Nucleus accumbens (tissue), 56 donors: ENCODE data around the gene CNGB1.

ENCODE experiments used
- DNase-seq, 56 donors: peaks; one replicate each; lab custom pipeline; 2025; lab: John Stamatoyannopoulos, UW

Gene CNGB1

DNA sequence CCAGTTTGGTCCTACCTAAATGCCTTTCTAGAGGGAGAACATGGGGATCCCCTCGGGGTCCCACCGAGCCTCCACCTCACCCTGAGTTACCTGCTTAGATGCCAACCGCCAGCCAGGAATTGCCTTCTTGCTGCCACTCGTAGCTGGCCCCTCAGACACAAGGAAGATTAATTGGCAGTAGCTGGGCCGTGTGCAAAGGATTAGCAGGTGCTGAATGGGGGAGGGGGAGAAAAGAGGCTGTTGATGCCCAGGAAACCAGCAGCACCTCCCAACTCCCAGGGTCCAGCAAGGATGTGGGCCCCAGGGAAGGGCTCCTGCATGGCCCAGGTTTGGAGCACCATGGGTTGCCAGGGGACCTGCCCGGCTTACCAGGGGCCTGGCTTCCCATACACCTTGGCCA, at the start of gene CNGB1:
CNGB1 (minus strand) TSS at position 159 of the 400 bp plus-strand sequence. CDS start 3,842 bp downstream, outside the sequence.
- no peak for DNase-seq

DNA sequence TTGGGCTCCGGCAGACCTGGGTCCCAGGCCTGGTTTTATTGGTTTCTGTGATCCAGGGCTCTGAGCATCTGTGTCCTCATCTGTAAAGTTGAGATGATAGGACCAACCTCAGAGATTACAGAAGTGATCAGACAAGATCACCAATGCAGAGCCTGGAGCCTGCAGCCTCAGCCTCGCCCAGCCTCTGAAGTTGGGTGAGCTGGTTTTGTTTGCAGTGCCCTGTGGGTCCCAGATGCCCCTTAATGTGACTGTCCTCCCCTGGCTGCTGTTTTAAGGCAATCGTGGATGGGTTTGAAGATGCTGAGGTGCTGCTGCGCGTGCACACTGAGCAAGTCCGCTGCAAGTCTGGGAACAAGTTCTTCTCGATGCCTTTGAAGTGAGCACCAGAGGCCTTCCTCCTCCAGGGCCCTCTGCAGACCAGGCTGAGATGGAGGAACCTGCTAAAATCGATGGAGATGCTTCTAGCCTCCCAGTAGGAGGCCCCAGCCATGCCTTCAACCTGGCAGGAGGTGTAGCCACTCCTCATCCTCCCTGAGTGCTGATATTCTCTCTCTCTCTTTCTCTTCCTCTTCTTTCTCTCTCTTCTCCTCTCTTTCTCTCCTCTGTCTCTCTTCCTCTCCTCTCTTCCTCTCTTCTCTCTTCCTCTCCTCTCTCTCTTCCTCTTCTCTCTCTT, 49.1 kb upstream of the CNGB1 start:
- no peak for DNase-seq

DNA sequence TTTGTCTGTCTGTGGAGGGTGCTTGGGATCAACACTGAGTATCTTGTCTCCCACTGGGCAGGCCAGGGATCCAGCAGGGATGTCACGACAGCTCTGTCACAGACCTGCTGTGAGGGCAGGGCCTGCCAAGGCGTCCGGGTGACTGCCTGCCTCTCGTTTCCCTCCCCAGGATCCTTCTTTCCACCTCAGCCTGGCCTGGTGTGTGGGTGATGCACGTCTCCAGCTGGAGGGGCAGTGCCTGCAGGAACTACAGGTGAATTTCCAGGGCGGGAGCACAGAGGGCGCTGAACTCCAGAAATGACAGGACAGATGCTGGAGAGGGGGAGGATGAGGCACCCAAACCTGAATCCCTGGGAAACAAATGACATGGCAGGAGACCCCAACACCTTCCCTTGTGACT, 47.9 kb upstream of the CNGB1 start:
- DNase-seq = no peak

DNA sequence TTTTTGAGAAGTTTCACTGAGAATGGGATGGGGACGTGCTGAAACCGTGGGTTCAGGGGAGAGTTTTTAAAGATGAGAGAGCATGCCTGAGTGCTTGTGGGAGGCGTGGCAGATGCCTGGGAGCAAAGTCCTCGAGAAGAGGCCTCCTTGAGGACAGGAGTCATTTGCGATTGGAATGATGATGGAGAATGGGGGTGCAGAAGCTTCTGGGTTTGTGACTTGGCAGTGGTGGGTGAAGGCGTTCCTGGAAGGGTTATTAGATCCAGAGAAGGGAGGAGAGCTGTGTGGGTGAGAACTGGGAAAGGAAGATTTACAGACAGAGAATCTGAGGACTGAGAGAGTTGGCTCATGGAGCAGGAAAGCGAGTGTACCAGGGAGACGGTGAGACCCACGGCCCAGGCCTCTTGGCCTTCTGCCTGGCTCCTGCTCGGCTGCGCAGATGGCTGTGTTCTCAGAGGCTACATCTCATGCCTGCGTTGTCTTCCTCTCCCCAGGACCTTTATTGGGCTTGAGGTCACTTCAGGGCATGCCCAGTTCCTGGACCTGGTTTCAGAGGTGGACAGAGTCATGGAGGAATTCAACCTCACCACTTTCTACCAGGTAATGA, 46.0 kb upstream of the CNGB1 start:
- DNase-seq = peak in 1 of 56 donors; percentile 14

DNA sequence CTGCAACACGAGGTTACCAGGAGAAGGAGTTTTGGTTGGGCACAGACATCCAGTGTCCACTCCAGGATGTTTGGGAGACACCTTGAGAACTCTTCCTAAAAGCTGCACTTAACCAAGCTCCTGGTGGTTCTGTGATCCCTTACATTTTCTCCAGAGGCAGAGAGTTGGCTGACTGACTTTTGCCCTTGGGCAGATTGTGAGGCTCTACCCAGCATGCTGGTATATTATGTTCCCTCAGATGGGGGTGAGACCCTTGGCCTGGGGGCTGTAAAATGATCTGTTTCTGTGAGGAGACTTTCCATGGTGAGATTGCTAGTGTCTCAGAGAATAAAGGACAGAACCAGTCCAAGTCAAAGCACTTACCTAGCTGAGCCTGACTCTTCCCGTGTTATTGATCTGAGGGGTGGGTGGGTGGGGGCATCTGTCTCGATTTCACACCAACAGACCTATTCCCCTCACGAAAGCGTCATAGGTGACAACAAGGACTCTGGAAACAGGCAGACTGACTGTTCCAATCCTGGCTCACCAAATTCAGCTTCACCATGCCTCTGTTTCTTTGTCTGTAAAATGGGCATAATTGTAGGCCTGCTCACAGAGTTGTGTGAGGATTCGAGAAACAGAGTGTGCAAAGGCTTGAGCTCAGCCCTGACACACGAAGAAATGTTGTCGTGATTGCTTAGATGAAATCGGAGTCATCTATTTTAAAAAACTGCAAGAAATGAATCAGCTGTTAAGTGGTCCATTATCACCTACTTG, 42.5 kb upstream of the CNGB1 start:
- no peak for DNase-seq

DNA sequence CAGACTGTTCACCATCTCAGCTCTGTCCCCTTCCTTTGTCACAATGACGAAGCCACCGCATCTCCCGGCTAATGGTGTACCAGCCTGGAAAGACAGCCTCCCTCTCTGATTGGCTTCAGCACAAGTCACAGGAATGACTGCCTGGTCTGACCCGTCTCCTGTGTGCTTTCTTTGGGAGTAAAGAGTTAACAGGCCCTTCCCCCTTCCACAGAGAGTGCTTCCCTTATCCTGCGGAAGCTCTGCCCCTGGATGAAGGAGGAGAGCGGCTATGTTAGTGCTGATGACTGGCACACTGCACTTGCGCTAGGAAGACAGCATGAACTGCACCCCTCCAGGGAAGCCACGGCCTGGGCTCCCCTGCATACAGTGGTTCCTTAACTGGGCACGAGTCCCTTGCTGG, 41.6 kb upstream of the CNGB1 start:
- no peak for DNase-seq

DNA sequence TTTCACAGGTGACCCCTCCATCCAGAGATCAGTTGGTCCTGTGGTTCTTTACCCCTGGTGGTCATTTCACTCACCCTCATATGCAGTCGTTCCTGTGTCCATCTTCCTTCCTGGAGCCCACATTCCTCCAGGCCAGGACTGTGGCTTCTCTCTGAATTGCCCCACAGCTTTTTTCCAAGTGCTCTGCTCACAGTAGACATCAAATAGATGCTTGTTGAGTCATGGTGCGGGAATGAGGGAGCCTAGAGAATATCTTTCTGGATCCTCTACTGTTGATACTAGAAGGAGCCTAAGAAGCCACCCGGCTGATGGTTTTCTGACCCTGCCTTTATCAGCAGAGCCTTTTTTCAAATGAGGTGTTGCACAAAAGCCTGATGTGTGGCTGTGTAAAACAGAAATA, 40.7 kb upstream of the CNGB1 start:
- DNase-seq = no peak

DNA sequence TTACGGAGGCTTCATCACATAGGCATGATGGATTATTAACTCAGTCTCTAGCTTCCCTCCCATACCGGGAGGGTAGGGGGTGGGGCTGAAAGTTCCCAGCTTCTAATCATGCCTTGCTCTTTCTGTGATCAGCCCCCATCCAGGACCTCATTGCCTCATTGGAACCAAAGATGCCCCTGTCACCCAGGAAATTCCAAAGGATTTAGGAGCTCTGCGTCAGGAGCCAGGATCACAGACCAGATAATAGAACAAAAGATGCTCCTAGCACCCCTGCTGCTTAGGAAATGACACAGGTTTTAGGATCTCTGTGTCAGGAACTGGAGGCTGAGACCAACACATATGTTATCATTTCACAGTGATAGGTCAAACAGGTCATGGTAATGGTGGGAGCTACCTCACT, 40.0 kb upstream of the CNGB1 start:
- no peak for DNase-seq

DNA sequence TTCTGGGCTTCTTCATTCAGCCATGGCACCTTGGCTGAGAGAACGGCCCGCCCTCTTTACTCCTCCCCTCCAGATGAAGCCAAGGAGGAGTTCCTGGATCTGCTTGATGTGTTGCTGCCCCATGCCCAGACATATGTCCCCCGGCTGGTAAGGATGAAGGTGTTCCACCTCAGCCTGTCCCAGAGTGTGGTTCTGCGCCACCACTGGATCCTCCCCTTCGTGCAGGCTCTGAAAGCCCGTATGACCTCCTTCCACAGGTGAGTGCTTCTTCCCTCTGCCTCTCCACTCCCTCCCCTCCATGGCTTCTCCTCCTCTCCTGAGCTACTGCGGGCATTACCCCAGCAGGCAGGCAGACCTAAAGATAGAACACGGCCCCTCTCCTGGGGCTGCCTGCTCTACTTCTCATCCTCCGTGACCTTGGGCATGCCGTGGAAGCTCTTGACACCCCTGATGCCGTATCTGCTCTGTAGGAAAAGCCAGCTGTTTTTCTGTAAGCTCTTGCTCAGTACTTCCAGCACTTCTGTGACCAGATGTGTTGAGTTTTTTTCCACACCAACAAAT, 39.0 kb upstream of the CNGB1 start:
- DNase-seq = no peak

DNA sequence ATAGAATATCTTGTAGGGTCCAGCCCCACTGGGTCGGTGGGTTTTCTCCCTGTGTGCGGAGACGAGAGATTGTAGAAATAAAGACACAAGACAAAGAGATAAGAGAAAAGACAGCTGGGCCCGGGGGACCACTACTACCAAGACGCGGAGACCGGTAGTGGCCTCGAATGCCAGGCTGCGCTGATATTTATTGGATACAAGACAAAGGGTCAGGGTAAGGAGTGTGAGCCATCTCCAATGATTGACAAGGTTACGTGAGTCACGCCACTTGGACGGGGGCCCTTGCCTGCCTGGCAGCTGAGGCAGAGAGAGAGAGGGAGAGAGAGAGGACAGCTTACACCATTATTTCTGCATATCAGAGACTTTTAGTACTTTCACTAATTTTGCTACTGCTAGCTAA, 33.8 kb upstream of the CNGB1 start:
- DNase-seq = peak in 2 of 56 donors; percentile 8 to 80

DNA sequence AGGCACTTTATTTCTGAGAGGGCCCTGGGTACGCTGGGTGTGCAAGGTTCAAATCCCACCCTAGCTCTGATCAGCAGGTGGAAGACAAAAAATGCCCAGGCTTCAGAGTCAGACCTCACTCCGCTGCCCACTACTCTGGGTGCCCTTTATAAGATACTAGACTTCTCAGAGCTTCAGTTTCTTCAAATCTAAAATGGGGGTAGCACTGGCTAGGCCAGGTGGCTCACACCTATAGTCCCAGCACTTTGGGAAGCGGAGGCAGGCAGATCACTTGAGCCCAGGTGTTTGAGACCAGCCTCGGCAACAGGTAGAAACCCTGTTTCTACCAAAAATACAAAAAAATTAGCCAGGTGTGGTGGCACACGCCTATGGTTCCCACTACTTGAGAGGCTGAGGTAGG, 32.0 kb upstream of the CNGB1 start:
- no peak for DNase-seq

DNA sequence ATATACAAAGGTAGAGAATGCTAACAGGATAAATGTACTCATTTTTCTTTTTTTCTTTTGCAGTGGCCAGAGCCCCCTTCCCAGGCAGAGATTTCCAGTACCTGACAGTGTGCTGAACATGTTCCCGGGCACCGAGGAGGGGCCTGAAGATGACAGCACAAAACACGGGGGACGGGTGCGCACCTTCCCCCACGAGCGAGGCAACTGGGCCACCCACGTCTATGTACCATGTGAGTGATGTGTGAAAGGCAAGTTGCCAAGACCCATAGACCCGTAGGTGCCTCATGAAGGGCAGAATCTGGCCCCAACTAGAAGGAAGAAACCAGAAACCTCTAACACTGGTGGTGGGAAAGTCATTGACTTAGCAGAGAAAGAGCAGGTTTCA, 31.5 kb upstream of the CNGB1 start:
- no peak for DNase-seq

DNA sequence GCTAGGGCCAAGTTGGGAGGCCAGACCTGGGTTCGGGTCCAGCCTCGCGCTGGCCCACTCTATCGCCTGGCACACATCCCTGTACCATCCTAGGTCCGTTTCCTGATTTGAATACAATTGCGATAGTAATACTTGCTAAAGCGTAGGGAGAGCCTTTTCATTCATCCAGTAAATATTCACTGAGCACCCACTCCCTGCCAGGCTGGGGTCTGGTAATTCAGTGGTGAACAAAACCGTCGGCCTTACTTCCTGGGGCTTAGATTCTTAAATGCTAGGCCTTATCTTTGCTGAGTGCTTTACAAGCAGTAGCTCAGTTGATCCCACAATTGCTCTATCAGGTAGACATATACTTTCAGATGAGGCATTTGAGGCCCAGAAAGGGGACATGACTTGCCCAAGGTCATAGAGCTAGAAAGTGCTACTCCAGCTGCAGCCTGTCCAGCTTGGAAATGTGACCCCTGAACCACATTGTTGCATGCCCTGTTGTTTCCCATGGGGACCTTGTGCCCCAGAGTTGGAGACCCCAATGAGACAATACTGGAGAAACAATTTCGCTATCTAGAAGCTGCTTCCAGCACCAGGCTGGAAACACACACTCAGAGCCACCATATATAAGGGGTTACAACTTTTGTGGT, 31.0 kb upstream of the CNGB1 start:
- DNase-seq = no peak

DNA sequence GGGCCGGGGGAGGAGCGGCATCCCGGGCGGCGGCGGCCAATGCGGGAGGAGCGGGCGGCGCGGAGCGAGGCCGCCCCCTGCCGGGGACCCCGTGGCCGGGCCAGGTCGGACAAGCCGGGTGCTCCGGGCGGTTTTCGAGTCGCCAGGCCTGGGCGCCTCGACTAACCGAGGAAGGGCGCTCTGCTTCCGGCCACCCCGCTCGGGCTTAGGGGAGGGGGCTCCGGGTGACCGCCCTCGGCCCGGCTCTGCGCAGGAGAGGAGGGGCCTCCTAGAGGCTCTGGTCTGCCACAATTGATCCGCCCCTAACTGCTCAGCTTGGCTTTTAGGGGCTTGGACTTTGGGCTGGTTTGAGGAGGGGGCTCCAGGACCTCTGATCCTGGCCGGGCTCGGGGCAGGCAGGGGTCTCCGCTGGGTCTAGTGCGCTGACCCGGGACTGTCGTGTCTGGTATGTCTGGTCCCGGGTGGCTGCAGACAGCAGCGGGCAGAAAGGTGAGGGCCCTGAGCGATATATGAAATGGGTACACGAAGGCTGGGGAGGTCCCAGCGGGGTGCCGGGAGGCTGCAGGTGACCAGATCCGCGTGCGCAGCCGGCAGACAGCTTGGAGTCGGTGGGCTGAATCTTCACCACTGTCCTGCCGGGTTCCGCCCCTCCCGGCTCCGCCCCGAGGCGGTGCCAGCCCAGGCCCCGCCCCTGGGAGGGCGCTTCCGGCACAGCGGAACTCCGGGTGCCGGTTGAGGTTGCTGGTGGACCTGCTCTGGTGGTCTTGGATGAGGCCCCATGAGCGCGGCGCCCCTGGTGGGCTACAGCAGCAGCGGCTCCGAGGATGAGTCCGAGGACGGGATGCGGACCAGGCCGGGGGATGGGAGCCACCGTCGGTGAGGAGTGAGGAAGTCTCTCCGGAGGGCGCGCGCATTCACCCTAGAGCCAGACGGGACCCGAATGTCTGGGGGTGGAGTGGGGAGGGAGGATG, 30.1 kb upstream of the CNGB1 start, which contains the start of gene USB1:
USB1 (plus strand) TSS at position 702 of the 971 bp plus-strand sequence; CDS start at position 779, 77 bp downstream.
- peak in 54 of 56 donors; percentile 31 to 90 (median 77) for DNase-seq

DNA sequence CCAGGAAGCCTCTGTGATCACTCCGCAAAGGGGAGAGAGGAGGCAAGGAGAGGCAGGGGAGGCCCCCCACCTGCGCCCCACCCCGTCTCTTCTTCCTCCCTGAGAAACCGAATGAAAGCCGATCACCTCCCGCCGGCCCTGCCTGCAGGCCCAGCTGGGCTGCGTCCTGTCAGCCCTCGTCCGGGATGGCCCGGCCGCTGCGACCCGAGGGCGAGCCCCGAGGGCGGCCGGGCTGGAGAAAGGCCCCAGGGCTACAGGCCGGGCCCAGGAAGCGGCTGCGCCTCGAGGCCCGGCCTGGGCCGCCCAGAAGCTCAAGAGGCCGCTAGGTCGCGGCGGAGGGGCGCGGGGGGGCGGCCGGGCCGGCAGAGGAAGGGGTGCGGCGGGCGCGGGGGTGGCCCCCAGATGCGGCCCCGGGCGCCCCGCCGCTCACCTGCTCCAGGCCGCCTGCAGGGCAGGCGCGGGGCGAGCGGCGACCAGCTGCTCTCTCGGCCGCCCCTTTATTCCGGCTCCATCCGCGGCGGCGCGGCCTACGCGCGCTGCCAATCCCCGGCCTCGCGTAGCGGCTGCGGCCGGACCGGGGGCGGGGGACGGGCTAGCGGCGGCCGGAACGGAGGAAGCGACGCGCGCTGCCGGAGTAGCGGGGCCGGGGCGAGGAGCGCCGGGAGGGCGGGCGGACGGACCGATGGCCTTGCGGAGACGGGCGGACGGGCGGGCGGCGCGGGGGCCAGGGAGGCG, 29.2 kb upstream of the CNGB1 start, which contains the start of gene ZNF319:
ZNF319 (minus strand) TSS at position 702 of the 735 bp plus-strand sequence. CDS start 2,407 bp downstream, outside the sequence.
- peak in 2 of 56 donors; percentile 47 to 72 for DNase-seq

DNA sequence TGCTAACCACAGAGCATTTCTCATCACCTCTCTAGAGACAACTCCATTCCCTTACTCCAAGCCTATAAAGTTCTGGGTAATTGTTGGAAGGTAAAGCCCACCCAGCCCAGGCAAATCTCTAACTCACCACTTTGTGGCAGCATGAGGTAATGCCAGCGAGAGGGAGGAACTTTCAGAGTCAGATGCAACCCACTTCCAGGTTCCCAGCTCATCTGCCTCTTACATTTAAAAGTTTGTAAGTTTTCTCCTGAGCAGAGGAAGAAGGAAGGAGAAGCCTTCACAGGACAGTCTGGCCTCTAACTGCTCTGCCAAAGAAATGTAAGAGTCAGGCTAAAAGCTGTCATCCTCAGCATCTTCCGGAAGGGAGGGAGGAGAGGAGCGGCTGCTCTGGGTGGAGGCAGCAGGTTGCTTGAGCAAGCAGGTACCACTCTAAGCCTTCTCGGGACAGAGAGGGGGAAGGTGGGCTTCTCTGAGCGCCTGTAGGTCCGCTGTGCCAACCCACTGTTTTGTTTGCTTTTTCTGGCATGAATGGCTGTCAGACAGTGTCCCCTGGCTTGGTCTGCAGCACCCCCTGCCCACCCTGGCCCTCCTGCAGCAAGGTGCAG, 28.5 kb upstream of the CNGB1 start:
- DNase-seq = peak in 2 of 56 donors; percentile 7 to 9

DNA sequence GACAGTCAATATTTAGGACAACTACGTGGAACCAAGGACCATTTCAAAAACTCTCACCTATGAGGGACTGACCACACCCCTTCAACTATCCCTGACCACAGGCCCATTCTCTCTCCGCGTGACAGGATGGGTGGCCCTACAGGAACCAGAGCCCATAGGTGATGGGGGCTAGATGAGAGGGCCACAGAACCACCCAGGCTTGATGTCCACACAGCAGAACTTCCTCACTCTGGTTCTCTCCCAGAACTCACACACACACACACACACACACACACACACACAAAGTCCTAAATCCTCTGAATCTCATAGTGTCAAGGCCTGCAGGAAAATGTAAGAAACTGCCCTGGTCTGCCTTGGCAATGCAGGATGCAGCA, 28.1 kb upstream of the CNGB1 start:
- DNase-seq = no peak

DNA sequence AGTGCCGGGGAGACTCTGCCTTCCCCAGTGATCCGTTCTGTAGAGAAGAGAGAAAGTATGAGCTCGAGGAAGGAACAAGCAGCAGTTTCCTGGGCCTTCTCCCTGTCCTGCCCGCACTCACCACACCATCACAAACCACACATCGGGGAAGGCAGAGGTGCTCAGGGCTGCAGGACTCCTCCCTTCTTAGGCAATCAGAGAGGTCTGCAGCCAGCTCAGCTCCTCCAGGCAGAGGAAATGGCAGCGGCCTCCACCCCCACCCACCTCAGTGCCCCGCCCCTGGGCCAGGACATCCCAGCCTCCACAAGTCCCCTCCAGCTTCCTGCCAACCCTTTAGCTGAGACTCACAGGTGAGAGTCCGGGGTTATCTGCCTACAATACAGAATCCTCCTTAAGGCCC, 27.6 kb upstream of the CNGB1 start:
- DNase-seq = no peak
